HepG2 (cell line): ENCODE results near the gene ZBTB43. TPM values are rescaled to one million over a fixed set of nuclear protein-coding genes. Genes with fewer than 3 reads are reported as not detected.

ENCODE experiments used
- AGO2 ChIP-seq: fragments of 200-400 bp; formaldehyde crosslinking; optimal IDR thresholded peaks from 2 replicates; pipeline ENCODE3; 2017; ENCODE audit warnings: mild to moderate bottlenecking, low read depth, low read length, moderate library complexity
- BHLHE40 ChIP-seq: IDR thresholded peaks from 2 replicates; pipeline ENCODE4 v1.6.1; 2011; ENCODE audit warnings: low read length, improper control_type of control experiment
- HES4 ChIP-seq: sonication (generic); formaldehyde crosslinking; IDR thresholded peaks from 2 replicates; pipeline ENCODE4 v1.9.0; 2021; ENCODE audit warnings: mild to moderate bottlenecking, missing genetic modification reagents, borderline replicate concordance
- HNF4G ChIP-seq, 2 experiments: sonication (generic) in 1 of 2; formaldehyde crosslinking in 1 of 2; IDR thresholded peaks; 2 replicates each; pipeline versions ENCODE4 v1.4.0 to v1.6.1; 2011 to 2020; ENCODE audit warnings: borderline replicate concordance in 2 of 2, low read depth in 2 of 2, mild to moderate bottlenecking in 2 of 2, low read length in 1 of 2, missing genetic modification reagents in 1 of 2, moderate library complexity in 1 of 2
- HOXD1 ChIP-seq: sonication (generic); formaldehyde crosslinking; IDR thresholded peaks from 2 replicates; pipeline ENCODE4 v1.5.0; 2020; ENCODE audit warnings: missing genetic modification reagents
- KDM1A ChIP-seq: IDR thresholded peaks from 2 replicates; pipeline ENCODE4 v1.6.1; 2016; ENCODE audit warnings: missing compliant biosample characterization
- KDM4B ChIP-seq: sonication (generic); formaldehyde crosslinking; IDR thresholded peaks from 2 replicates; pipeline ENCODE4 v1.4.0; 2020; ENCODE audit warnings: missing genetic modification reagents
- KDM5B ChIP-seq: sonication (generic); formaldehyde crosslinking; IDR thresholded peaks from 2 replicates; pipeline ENCODE4 v1.4.0; 2020; ENCODE audit warnings: missing genetic modification reagents, mild to moderate bottlenecking, borderline replicate concordance
- KLF16 ChIP-seq, 2 experiments: sonication (generic) in 1 of 2; formaldehyde crosslinking in 1 of 2; IDR thresholded peaks; 2 replicates each; pipeline versions ENCODE4 v1.6.1 to v1.8.0; 2016 to 2023; ENCODE audit warnings: missing genetic modification reagents in 2 of 2, missing compliant biosample characterization in 1 of 2
- PATZ1 ChIP-seq: sonication (generic); formaldehyde crosslinking; IDR thresholded peaks from 2 replicates; pipeline ENCODE4 v1.4.0; 2020; ENCODE audit warnings: missing genetic modification reagents
- SMAD1 ChIP-seq: sonication (generic); formaldehyde crosslinking; IDR thresholded peaks from 2 replicates; pipeline ENCODE4 v1.4.0; 2020; ENCODE audit warnings: missing genetic modification reagents, low read depth, mild to moderate bottlenecking, borderline replicate concordance
- SRF ChIP-seq: IDR thresholded peaks from 2 replicates; pipeline ENCODE4 v1.6.1; 2011; ENCODE audit warnings: mild to moderate bottlenecking, low read depth, low read length, moderate library complexity
- TOPORS ChIP-seq: sonication (generic); formaldehyde crosslinking; IDR thresholded peaks from 2 replicates; pipeline ENCODE4 v1.8.0; 2023; ENCODE audit warnings: mild to moderate bottlenecking, missing genetic modification reagents
- YY1 ChIP-seq: IDR thresholded peaks from 2 replicates; pipeline ENCODE4 v1.6.1; 2011; ENCODE audit warnings: low read length, low read depth, moderate library complexity, mild to moderate bottlenecking; ENCODE audit not compliant: insufficient read depth, insufficient replicate concordance
- ZFAT ChIP-seq: sonication (generic); formaldehyde crosslinking; conservative IDR thresholded peaks from 2 replicates; pipeline ENCODE4 v1.8.1; 2023; ENCODE audit warnings: missing genetic modification reagents, inconsistent platforms
- ZNF207 ChIP-seq: fragments of 450-650 bp; IDR thresholded peaks from 2 replicates; pipeline ENCODE4 v1.6.1; 2016; ENCODE audit warnings: antibody characterized with exemption, borderline replicate concordance
- ZNF224 ChIP-seq: sonication (generic); formaldehyde crosslinking; IDR thresholded peaks from 2 replicates; pipeline ENCODE4 v1.5.0; 2020; ENCODE audit warnings: mild to moderate bottlenecking, missing genetic modification reagents
- ZNF225 ChIP-seq: sonication (generic); formaldehyde crosslinking; IDR thresholded peaks from 2 replicates; pipeline ENCODE4 v1.4.0; 2020; ENCODE audit warnings: mild to moderate bottlenecking, missing genetic modification reagents
- ZNF563 ChIP-seq: sonication (generic); formaldehyde crosslinking; IDR thresholded peaks from 2 replicates; pipeline ENCODE4 v1.8.0; 2022; ENCODE audit warnings: mild to moderate bottlenecking, moderate library complexity, missing genetic modification reagents
- ZNF598 ChIP-seq: sonication (generic); formaldehyde crosslinking; IDR thresholded peaks from 2 replicates; pipeline ENCODE4 v1.5.1; 2020; ENCODE audit warnings: mild to moderate bottlenecking, missing genetic modification reagents, borderline replicate concordance
- ZNF616 ChIP-seq: sonication (generic); formaldehyde crosslinking; IDR thresholded peaks from 2 replicates; pipeline ENCODE4 v1.5.0; 2020; ENCODE audit warnings: low read depth, mild to moderate bottlenecking, missing genetic modification reagents
- ZNF761 ChIP-seq: sonication (generic); formaldehyde crosslinking; conservative IDR thresholded peaks from 2 replicates; pipeline ENCODE4 v1.4.0; 2020; ENCODE audit warnings: mild to moderate bottlenecking, missing genetic modification reagents
- ZNF891 ChIP-seq: sonication (generic); formaldehyde crosslinking; IDR thresholded peaks from 2 replicates; pipeline ENCODE4 v1.5.0; 2020; ENCODE audit warnings: mild to moderate bottlenecking, missing genetic modification reagents
- polyA plus RNA-seq, 8 experiments: library from polyadenylated mRNA; depleted of rRNA in 3 of 8; stranded (reverse) in 7 of 8; unstranded in 1 of 8; fragments of >200 nt; fragmentation: Illumina TruSeq in 4 of 8; extraction: Trizol in 4 of 8; gene quantifications; 2 replicates each; pipeline versions ENCODE4 v1.2.1 to v1.2.3, GENCODE V29; 2011 to 2016; ENCODE audit warnings: low read depth in 4 of 8, missing spikeins in 1 of 8, mixed read lengths in 1 of 8; ENCODE audit not compliant: insufficient read depth in 1 of 8
- total RNA-seq, 5 experiments: library from RNA; depleted of rRNA; stranded (reverse); fragments of >200 nt; fragmentation: Illumina TruSeq; extraction: Trizol; gene quantifications; 2 replicates each; pipeline ENCODE4 v1.2.3, GENCODE V29; 2016; ENCODE audit warnings: low read depth in 1 of 5
- TF ChIP-seq, protein P1 (sequence below): sonication (generic); formaldehyde crosslinking; IDR thresholded peaks from 2 replicates; pipeline ENCODE4 v1.4.0; 2020; ENCODE audit warnings: missing genetic modification reagents, mild to moderate bottlenecking, borderline replicate concordance
- TF ChIP-seq, protein P2 (sequence below): IDR thresholded peaks from 2 replicates; pipeline ENCODE4 v1.6.1; 2016

Gene ZBTB43
- total and polyA plus RNA-seq, 2 of the 13 experiments (the other 11 are each of a cell fraction or from before 2014, with no cell fraction given), result 7.1 to 31.4 TPM

DNA sequence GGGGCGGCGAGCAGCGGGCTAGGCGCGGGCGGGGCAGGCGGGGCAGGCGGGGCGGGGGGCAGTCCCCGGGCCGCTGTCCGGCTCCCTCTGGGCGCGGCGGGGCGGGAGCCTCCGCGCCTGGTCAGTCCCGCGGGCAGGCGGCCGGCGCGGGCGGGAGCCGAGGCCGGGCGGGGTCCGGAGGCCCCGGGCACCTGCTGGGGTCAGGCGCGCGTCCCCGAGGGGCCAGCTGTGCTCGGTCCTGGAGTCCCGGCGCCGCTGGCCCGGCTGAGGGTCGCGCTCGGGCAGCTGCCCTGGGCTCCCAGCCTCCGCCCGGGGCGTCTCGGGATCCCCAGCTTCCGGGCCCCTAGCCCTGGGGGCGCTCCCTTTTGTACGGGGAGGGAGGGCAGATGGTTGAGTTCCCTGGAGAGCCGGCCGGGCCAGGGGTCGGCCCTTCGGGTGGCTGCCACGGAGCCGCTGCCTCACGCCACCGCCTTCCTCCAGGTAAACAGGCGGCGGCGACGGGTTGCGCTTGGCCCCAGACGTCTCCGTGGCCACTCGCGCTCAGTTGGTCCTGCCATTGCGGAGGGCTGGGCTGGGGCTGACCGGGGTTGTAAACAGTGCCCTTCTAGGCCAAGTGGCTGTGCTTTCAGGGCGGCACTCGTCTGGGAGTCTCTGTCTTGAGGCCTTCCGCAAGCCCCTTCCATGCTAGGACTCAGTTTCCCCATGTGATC is 56.1 kb downstream of the ZBTB43 start (continued):
- TF ChIP-seq KDM5B (CRISPR knock-in tag) (no peak), ZNF224 (no peak), TOPORS (CRISPR knock-in tag) (no peak), ZNF563 (CRISPR knock-in tag) (no peak), ZNF225 (CRISPR knock-in tag) (peak; percentile 43; the same call in 1 of the 2 replicates), AGO2 (peak; percentile 44), ZNF598 (CRISPR knock-in tag) (peak; percentile 24; the same call in 1 of the 2 replicates), PATZ1 (CRISPR knock-in tag) (peak; percentile 38; the same call in 1 of the 2 replicates), KDM1A (CRISPR knock-in tag) (no peak), HES4 (CRISPR knock-in tag) (no peak), ZFAT (no peak), KDM4B (no peak), HOXD1 (CRISPR knock-in tag) (no peak), YY1 (peak; percentile 27), ZNF761 (CRISPR knock-in tag) (no peak), ZNF207 (no peak), SMAD1 (no peak), SRF (no peak), BHLHE40 (no peak), ZNF616 (0 out of 2 replicates have a peak, but pooled peaks have one; percentile 18), HNF4G (IDR thresholded peaks at IDR 0.05; ENCODE audit: borderline replicate concordance, low read depth, low read length) (no peak), HNF4G (CRISPR knock-in tag; IDR thresholded peaks at IDR 0.05; ENCODE audit: borderline replicate concordance, low read depth) (no peak), ZNF891 (CRISPR knock-in tag) (peak; percentile 43; the same call in 1 of the 2 replicates), KLF16 (CRISPR knock-in tag; IDR thresholded peaks at IDR 0.05) (0 out of 4 replicates have a peak, but pooled peaks of 1 of the 2 experiments have one; percentile 1)
- TF ChIP-seq, protein P1, sequence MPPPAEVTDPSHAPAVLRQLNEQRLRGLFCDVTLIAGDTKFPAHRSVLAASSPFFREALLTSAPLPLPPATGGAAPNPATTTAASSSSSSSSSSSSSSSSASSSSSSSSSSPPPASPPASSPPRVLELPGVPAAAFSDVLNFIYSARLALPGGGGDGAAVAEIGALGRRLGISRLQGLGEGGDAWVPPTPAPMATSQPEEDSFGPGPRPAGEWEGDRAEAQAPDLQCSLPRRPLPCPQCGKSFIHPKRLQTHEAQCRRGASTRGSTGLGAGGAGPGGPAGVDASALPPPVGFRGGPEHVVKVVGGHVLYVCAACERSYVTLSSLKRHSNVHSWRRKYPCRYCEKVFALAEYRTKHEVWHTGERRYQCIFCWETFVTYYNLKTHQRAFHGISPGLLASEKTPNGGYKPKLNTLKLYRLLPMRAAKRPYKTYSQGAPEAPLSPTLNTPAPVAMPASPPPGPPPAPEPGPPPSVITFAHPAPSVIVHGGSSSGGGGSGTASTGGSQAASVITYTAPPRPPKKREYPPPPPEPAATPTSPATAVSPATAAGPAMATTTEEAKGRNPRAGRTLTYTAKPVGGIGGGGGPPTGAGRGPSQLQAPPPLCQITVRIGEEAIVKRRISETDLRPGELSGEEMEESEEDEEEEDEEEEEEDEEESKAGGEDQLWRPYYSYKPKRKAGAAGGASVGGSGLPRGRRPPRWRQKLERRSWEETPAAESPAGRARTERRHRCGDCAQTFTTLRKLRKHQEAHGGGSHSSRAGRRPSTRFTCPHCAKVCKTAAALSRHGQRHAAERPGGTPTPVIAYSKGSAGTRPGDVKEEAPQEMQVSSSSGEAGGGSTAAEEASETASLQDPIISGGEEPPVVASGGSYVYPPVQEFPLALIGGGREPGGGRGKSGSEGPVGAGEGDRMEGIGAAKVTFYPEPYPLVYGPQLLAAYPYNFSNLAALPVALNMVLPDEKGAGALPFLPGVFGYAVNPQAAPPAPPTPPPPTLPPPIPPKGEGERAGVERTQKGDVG (CRISPR knock-in tag), result no peak
- TF ChIP-seq, protein P2, sequence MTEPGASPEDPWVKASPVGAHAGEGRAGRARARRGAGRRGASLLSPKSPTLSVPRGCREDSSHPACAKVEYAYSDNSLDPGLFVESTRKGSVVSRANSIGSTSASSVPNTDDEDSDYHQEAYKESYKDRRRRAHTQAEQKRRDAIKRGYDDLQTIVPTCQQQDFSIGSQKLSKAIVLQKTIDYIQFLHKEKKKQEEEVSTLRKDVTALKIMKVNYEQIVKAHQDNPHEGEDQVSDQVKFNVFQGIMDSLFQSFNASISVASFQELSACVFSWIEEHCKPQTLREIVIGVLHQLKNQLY, result no peak
